ENCODE data around the gene UQCRC1.

The UQCRC1 gene

DNA sequence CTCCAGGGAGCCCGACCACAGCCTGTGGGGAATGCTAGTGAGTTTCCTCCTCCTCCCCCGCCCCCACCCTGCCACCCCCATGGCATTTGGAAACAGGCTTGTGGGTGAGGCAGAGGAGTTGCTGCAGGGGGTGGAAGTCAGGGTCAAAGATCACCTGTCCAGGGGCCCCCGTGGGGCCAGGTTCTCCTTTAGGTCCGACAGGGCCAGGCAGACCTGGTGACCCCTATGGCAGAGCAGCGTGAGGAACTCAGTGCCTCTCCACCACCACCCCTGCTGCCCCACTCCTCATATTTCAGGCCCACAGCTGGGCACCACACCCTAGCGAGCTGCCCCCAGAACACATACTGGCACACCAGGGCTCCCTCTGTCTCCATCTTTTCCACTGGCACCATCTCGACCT, 36.9 kb downstream of the UQCRC1 start:
- Histone ChIP-seq H3K4me1 (ENCODE audit: control insufficient read depth, low read depth, low read length) (no peaks in the 10 kb centered on the region), H3K4me2 (ENCODE audit: low read length) (no peak overlapping the region), H3K36me3 (ENCODE audit: control insufficient read depth, insufficient read depth, low read length) (peaks cover 5% of the 10 kb centered on the region), H3K27me3 (ENCODE audit: insufficient read depth, low read length, poor library complexity) (no peaks in the 10 kb centered on the region), H2BK15ac (replicated peaks; ENCODE audit: low read depth) (no peak overlapping the region), H2AK5ac (ENCODE audit: low read length) (no peak overlapping the region), H3K4ac (ENCODE audit: low read depth, low read length) (no peak overlapping the region), H3K18ac (ENCODE audit: low read length) (no peak overlapping the region), H3K79me2 (ENCODE audit: control insufficient read depth, insufficient read depth, low read length) (no peaks in the 10 kb centered on the region), H3K27ac (ENCODE audit: low read depth, low read length) (no peak overlapping the region), H3K4me3 (ENCODE audit: low read length) (no peak overlapping the region), H4K8ac (ENCODE audit: low read depth, low read length) (no peak overlapping the region), H2BK120ac (ENCODE audit: low read depth, low read length) (no peak overlapping the region), H3K23ac (ENCODE audit: low read length) (no peak overlapping the region), H3K56ac (ENCODE audit: low read length) (no peak overlapping the region), H3K79me1 (ENCODE audit: low read length) (no peaks in the 10 kb centered on the region), H2BK5ac (ENCODE audit: low read length) (no peak overlapping the region), H3K9ac (ENCODE audit: low read length) (no peak overlapping the region), H4K5ac (ENCODE audit: low read length) (no peak overlapping the region)
- DNase-seq, result no peak
- no CpG with 5 or more reads among the region's 7 CpGs for WGBS (ENCODE audit: extremely low coverage, insufficient coverage, low lambda C conversion rate)

DNA sequence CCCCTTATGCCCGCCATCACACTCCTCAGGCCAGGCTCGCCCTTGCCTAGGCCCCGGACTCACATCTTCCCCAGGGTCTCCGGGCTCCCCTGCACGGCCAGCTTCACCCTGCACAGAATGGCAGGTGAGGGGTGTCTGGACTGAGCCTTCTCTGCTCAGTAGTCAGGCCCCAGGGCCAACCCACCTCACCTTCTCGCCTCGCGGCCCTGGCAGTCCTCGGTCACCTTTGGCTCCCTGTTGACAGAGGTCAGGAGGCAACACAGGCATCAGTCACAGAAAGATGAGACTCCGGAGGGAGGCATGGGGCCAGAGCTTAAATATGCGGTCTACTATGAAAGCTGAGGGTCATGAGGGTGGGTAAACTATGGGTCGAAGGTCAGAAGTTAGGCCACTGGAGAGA, 37.5 kb downstream of the UQCRC1 start:
- no peak overlapping the region for H3K23ac ChIP-seq (ENCODE audit: low read length)
- no peak overlapping the region for H3K4me3 ChIP-seq (ENCODE audit: low read length)
- H3K4me1 ChIP-seq (ENCODE audit: control insufficient read depth, low read depth, low read length), result no peaks in the 10 kb centered on the region
- H3K56ac ChIP-seq (ENCODE audit: low read length), result no peak overlapping the region
- H4K5ac ChIP-seq (ENCODE audit: low read length), result no peak overlapping the region
- H2BK5ac ChIP-seq (ENCODE audit: low read length), result no peak overlapping the region
- no peak overlapping the region for H3K4me2 ChIP-seq (ENCODE audit: low read length)
- DNase-seq, result no peak
- H3K79me1 ChIP-seq (ENCODE audit: low read length), result no peaks in the 10 kb centered on the region
- H3K18ac ChIP-seq (ENCODE audit: low read length), result no peak overlapping the region
- WGBS (ENCODE audit: extremely low coverage, insufficient coverage, low lambda C conversion rate), result no CpG with 5 or more reads among the region's 12 CpGs
- H3K27ac ChIP-seq (ENCODE audit: low read depth, low read length), result no peak overlapping the region
- H2BK120ac ChIP-seq (ENCODE audit: low read depth, low read length), result no peak overlapping the region
- no peaks in the 10 kb centered on the region for H3K36me3 ChIP-seq (ENCODE audit: control insufficient read depth, insufficient read depth, low read length)
- H3K27me3 ChIP-seq (ENCODE audit: insufficient read depth, low read length, poor library complexity), result no peaks in the 10 kb centered on the region
- H2BK15ac ChIP-seq (replicated peaks; ENCODE audit: low read depth), result no peak overlapping the region
- no peak overlapping the region for H2AK5ac ChIP-seq (ENCODE audit: low read length)
- no peaks in the 10 kb centered on the region for H3K79me2 ChIP-seq (ENCODE audit: control insufficient read depth, insufficient read depth, low read length)
- no peak overlapping the region for H3K4ac ChIP-seq (ENCODE audit: low read depth, low read length)
- H3K9ac ChIP-seq (ENCODE audit: low read length), result no peak overlapping the region
- H4K8ac ChIP-seq (ENCODE audit: low read depth, low read length), result no peak overlapping the region

DNA sequence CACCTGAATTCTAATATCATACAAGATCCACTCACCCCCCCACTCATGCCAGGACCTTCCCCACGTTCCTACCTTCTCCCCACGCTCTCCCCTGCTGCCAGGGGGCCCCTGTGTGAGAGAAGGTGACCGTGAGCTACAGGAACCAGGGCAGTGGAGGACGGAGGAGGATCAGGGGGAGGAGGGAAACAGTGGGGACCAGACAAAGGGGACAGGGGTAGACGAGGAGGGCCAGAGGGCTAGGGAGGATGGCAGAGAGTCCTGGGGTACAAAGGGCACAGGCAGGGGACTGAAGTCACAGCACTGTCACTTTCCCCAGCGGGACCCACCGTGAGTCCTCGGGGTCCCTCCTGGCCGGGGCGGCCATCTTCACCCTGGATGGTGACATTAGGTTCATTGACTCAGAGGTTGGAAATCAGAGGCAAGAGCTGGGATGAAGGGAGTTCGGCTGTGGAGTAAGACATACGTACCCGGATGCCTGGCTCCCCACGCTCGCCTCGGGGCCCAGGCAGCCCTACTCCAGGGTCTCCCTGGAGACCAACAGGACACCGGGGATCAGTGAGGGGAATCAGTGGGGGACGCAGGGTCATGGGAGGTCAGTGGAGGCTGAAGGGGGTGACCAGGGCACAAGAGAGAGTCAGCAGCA, 39.5 kb downstream of the UQCRC1 start:
- H3K9ac ChIP-seq (ENCODE audit: low read length), result no peak overlapping the region
- H2AK5ac ChIP-seq (ENCODE audit: low read length), result no peak overlapping the region
- H2BK15ac ChIP-seq (replicated peaks; ENCODE audit: low read depth), result no peak overlapping the region
- no peak overlapping the region for H3K23ac ChIP-seq (ENCODE audit: low read length)
- no peak for DNase-seq
- no peak overlapping the region for H3K4me2 ChIP-seq (ENCODE audit: low read length)
- no peak overlapping the region for H3K4ac ChIP-seq (ENCODE audit: low read depth, low read length)
- H4K8ac ChIP-seq (ENCODE audit: low read depth, low read length), result no peak overlapping the region
- no CpG with 5 or more reads among the region's 18 CpGs for WGBS (ENCODE audit: extremely low coverage, insufficient coverage, low lambda C conversion rate)
- no peak overlapping the region for H4K5ac ChIP-seq (ENCODE audit: low read length)
- no peaks in the 10 kb centered on the region for H3K4me1 ChIP-seq (ENCODE audit: control insufficient read depth, low read depth, low read length)
- no peaks in the 10 kb centered on the region for H3K27me3 ChIP-seq (ENCODE audit: insufficient read depth, low read length, poor library complexity)
- H3K79me1 ChIP-seq (ENCODE audit: low read length), result no peaks in the 10 kb centered on the region
- no peak overlapping the region for H3K4me3 ChIP-seq (ENCODE audit: low read length)
- H2BK5ac ChIP-seq (ENCODE audit: low read length), result no peak overlapping the region
- H3K36me3 ChIP-seq (ENCODE audit: control insufficient read depth, insufficient read depth, low read length), result no peaks in the 10 kb centered on the region
- no peaks in the 10 kb centered on the region for H3K79me2 ChIP-seq (ENCODE audit: control insufficient read depth, insufficient read depth, low read length)
- no peak overlapping the region for H2BK120ac ChIP-seq (ENCODE audit: low read depth, low read length)
- no peak overlapping the region for H3K56ac ChIP-seq (ENCODE audit: low read length)
- no peak overlapping the region for H3K18ac ChIP-seq (ENCODE audit: low read length)
- H3K27ac ChIP-seq (ENCODE audit: low read depth, low read length), result no peak overlapping the region

DNA sequence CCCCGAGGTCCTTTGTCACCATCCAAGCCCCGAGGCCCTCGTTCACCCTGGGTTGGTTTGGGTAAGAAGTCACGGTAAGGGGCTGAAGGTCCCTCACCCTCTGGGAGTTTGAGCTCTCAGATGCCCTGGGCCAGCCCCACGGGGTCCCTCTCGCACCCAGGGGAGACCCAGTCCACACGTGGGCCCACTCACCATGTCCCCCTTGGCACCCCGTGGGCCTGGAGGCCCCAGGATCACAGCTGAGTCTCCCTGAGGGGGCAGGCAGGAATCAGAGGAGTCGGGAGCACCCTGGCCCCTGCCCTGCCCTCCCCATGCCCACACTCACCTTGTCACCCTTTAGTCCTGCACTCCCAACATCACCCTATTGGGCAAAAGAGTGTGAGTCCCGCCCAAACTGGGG, 40.0 kb downstream of the UQCRC1 start:
- no peak overlapping the region for H3K56ac ChIP-seq (ENCODE audit: low read length)
- no peak overlapping the region for H2BK15ac ChIP-seq (replicated peaks; ENCODE audit: low read depth)

DNA sequence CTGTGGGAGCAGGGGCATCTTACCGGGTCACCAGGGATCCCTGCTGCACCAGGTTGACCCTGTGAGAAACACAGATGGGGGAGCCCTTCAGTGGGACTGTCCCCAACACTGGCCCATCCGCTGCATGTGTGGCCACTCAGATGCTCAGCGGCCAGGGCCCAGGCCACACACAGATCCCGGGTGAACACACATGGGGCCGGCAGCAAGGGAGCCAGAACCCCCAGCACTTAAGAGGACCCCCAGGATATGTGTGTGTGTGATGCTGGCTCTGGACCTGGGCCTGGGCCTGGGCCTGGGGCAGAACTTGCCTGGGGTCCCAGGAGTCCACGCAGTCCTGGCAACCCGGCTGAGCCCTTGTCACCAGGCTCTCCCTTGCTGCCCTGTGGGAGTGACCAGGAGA, 41.0 kb downstream of the UQCRC1 start:
- no peak overlapping the region for H4K8ac ChIP-seq (ENCODE audit: low read depth, low read length)
- no peak overlapping the region for H2AK5ac ChIP-seq (ENCODE audit: low read length)
- no peak overlapping the region for H3K27ac ChIP-seq (ENCODE audit: low read depth, low read length)
- H3K4ac ChIP-seq (ENCODE audit: low read depth, low read length), result no peak overlapping the region
- H3K23ac ChIP-seq (ENCODE audit: low read length), result no peak overlapping the region
- no peak overlapping the region for H2BK15ac ChIP-seq (replicated peaks; ENCODE audit: low read depth)
- no peak overlapping the region for H3K9ac ChIP-seq (ENCODE audit: low read length)
- no peaks in the 10 kb centered on the region for H3K36me3 ChIP-seq (ENCODE audit: control insufficient read depth, insufficient read depth, low read length)
- no peaks in the 10 kb centered on the region for H3K79me1 ChIP-seq (ENCODE audit: low read length)
- no CpG with 5 or more reads among the region's 7 CpGs for whole genome bisulfite sequencing (ENCODE audit: extremely low coverage, insufficient coverage, low lambda C conversion rate)
- no peak overlapping the region for H2BK5ac ChIP-seq (ENCODE audit: low read length)
- no peak overlapping the region for H4K5ac ChIP-seq (ENCODE audit: low read length)
- H3K56ac ChIP-seq (ENCODE audit: low read length), result no peak overlapping the region
- no peaks in the 10 kb centered on the region for H3K79me2 ChIP-seq (ENCODE audit: control insufficient read depth, insufficient read depth, low read length)
- no peak overlapping the region for H3K4me3 ChIP-seq (ENCODE audit: low read length)
- no peaks in the 10 kb centered on the region for H3K27me3 ChIP-seq (ENCODE audit: insufficient read depth, low read length, poor library complexity)
- no peak for DNase-seq
- H3K18ac ChIP-seq (ENCODE audit: low read length), result no peak overlapping the region
- H3K4me2 ChIP-seq (ENCODE audit: low read length), result no peak overlapping the region
- no peak overlapping the region for H2BK120ac ChIP-seq (ENCODE audit: low read depth, low read length)
- no peaks in the 10 kb centered on the region for H3K4me1 ChIP-seq (ENCODE audit: control insufficient read depth, low read depth, low read length)

More for the DNA sequence above, 40.0 kb downstream of the UQCRC1 start:
- Histone ChIP-seq H3K27me3 (ENCODE audit: insufficient read depth, low read length, poor library complexity) (no peaks in the 10 kb centered on the region), H3K4me1 (ENCODE audit: control insufficient read depth, low read depth, low read length) (no peaks in the 10 kb centered on the region), H3K79me1 (ENCODE audit: low read length) (no peaks in the 10 kb centered on the region), H3K4ac (ENCODE audit: low read depth, low read length) (no peak overlapping the region), H3K23ac (ENCODE audit: low read length) (no peak overlapping the region), H3K9ac (ENCODE audit: low read length) (no peak overlapping the region), H3K36me3 (ENCODE audit: control insufficient read depth, insufficient read depth, low read length) (no peaks in the 10 kb centered on the region), H2BK5ac (ENCODE audit: low read length) (no peak overlapping the region), H3K4me2 (ENCODE audit: low read length) (no peak overlapping the region), H3K18ac (ENCODE audit: low read length) (no peak overlapping the region), H2BK120ac (ENCODE audit: low read depth, low read length) (no peak overlapping the region), H3K4me3 (ENCODE audit: low read length) (no peak overlapping the region), H4K8ac (ENCODE audit: low read depth, low read length) (no peak overlapping the region), H3K27ac (ENCODE audit: low read depth, low read length) (no peak overlapping the region), H2AK5ac (ENCODE audit: low read length) (no peak overlapping the region), H4K5ac (ENCODE audit: low read length) (no peak overlapping the region), H3K79me2 (ENCODE audit: control insufficient read depth, insufficient read depth, low read length) (no peaks in the 10 kb centered on the region)
- WGBS (ENCODE audit: extremely low coverage, insufficient coverage, low lambda C conversion rate), result no CpG with 5 or more reads among the region's 10 CpGs
- DNase-seq, result no peak

DNA sequence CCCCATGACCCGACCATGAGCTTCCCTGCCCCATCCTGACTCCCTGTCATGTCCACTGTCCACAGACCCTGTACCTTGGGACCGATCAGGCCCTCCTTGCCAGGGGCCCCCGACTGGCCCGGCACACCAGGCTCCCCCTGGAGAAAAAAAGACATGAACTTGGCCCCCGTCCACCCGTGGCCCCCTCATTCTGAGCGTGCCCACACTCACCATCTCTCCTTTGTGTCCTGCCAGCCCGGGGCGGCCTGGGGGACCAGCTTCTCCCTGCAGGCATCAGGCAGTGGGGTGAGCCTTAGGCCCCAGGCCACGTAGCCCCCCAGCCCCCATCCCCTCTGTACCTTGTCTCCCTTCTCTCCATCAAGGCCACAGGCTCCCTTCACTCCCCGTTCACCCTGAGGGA, 41.9 kb downstream of the UQCRC1 start:
- no peak overlapping the region for H3K23ac ChIP-seq (ENCODE audit: low read length)
- H3K4me2 ChIP-seq (ENCODE audit: low read length), result no peak overlapping the region
- no peak overlapping the region for H2BK5ac ChIP-seq (ENCODE audit: low read length)
- no peaks in the 10 kb centered on the region for H3K36me3 ChIP-seq (ENCODE audit: control insufficient read depth, insufficient read depth, low read length)
- H3K79me2 ChIP-seq (ENCODE audit: control insufficient read depth, insufficient read depth, low read length), result no peaks in the 10 kb centered on the region
- no peaks in the 10 kb centered on the region for H3K4me1 ChIP-seq (ENCODE audit: control insufficient read depth, low read depth, low read length)
- H4K8ac ChIP-seq (ENCODE audit: low read depth, low read length), result no peak overlapping the region
- H3K56ac ChIP-seq (ENCODE audit: low read length), result no peak overlapping the region
- H3K4ac ChIP-seq (ENCODE audit: low read depth, low read length), result no peak overlapping the region
- no CpG with 5 or more reads among the region's 11 CpGs for WGBS (ENCODE audit: extremely low coverage, insufficient coverage, low lambda C conversion rate)
- no peak overlapping the region for H4K5ac ChIP-seq (ENCODE audit: low read length)
- H2AK5ac ChIP-seq (ENCODE audit: low read length), result no peak overlapping the region
- H2BK15ac ChIP-seq (replicated peaks; ENCODE audit: low read depth), result no peak overlapping the region
- DNase-seq, result no peak
- H3K9ac ChIP-seq (ENCODE audit: low read length), result no peak overlapping the region
- no peak overlapping the region for H2BK120ac ChIP-seq (ENCODE audit: low read depth, low read length)
- H3K27ac ChIP-seq (ENCODE audit: low read depth, low read length), result no peak overlapping the region
- no peak overlapping the region for H3K4me3 ChIP-seq (ENCODE audit: low read length)
- H3K27me3 ChIP-seq (ENCODE audit: insufficient read depth, low read length, poor library complexity), result no peaks in the 10 kb centered on the region
- no peak overlapping the region for H3K18ac ChIP-seq (ENCODE audit: low read length)
- H3K79me1 ChIP-seq (ENCODE audit: low read length), result no peaks in the 10 kb centered on the region

Data from mesendoderm (in vitro differentiated cells).